ENCODE measurements around the gene EPHB1.

- TF ChIP-seq, protein P1, sequence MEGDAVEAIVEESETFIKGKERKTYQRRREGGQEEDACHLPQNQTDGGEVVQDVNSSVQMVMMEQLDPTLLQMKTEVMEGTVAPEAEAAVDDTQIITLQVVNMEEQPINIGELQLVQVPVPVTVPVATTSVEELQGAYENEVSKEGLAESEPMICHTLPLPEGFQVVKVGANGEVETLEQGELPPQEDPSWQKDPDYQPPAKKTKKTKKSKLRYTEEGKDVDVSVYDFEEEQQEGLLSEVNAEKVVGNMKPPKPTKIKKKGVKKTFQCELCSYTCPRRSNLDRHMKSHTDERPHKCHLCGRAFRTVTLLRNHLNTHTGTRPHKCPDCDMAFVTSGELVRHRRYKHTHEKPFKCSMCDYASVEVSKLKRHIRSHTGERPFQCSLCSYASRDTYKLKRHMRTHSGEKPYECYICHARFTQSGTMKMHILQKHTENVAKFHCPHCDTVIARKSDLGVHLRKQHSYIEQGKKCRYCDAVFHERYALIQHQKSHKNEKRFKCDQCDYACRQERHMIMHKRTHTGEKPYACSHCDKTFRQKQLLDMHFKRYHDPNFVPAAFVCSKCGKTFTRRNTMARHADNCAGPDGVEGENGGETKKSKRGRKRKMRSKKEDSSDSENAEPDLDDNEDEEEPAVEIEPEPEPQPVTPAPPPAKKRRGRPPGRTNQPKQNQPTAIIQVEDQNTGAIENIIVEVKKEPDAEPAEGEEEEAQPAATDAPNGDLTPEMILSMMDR (IDR thresholded peaks at IDR 0.05; ENCODE audit: poor library complexity, severe bottlenecking): no peak
- peak; percentile 2 for TF ChIP-seq POLR2AphosphoS5 (IDR thresholded peaks at IDR 0.05)
- TF ChIP-seq EZH2 (IDR thresholded peaks at IDR 0.05; ENCODE audit: borderline replicate concordance, insufficient read depth, low read length, poor library complexity, severe bottlenecking): no peak
- no peak for TF ChIP-seq EP300 (conservative IDR thresholded peaks at IDR 0.05; ENCODE audit: poor library complexity, severe bottlenecking)
- TF ChIP-seq TAF1 (IDR thresholded peaks at IDR 0.05; ENCODE audit: low read depth): peak; percentile 12
These were observed 1.4 kb downstream of the EPHB1 start for GRCh38 chr3:134796281-134797056.
